ENCODE results near the gene POU2AF2. TPM values are rescaled to one million over a fixed set of nuclear protein-coding genes. Genes with fewer than 3 reads are reported as not detected.
A peak's percentile ranks its signal among the peaks of the same experiment; 100 is the strongest.

POU2AF2 gene
- total and polyA plus RNA-seq, 2 of the 8 experiments (the other 6 are each of a cell fraction or from before 2014, with no cell fraction given): not detected

- H2BK5ac ChIP-seq (ENCODE audit: low read depth, low read length): no peak overlapping the region
- CTCF ChIA-PET (ENCODE audit: partially characterized antibody): interaction anchor here (0.7 to 3.7 kb wide), 26 partner anchors 7 to 814 kb away, joined by 3 to 25 read pairs (median 4); no protein-coding TSS in a partner anchor
- no peak overlapping the region for H3K9ac ChIP-seq (replicated peaks in 1 of 4; ENCODE audit: extremely low read depth in 1 of 4, low read depth in 3 of 4, low read length in 3 of 4)
These were observed 15.4 kb upstream of the POU2AF2 start for GRCh38 chr11:111230122-111230465.

More at GRCh38 chr11:111230122-111230465, 15.4 kb upstream of the POU2AF2 start:
- Histone ChIP-seq H2BK15ac (ENCODE audit: low read length) (no peak overlapping the region), H3K23me2 (ENCODE audit: low read depth, low read length) (no peaks in the 10 kb centered on the region), H4K20me1 (replicated peaks in 1 of 2; ENCODE audit: control insufficient read depth in 1 of 2, insufficient read depth in 2 of 2, low read length in 2 of 2) (no peaks in the 10 kb centered on the region), H3K79me2 (ENCODE audit: control insufficient read depth in 1 of 2, insufficient read depth in 2 of 2, low read length in 2 of 2) (no peaks in the 10 kb centered on the region), H4K8ac (ENCODE audit: extremely low read depth, insufficient read depth, low read length) (no peak overlapping the region), H3K9me3 (ENCODE audit: insufficient read depth in 2 of 2, low read depth in 1 of 2, low read length in 1 of 2) (no peaks in the 10 kb centered on the region), H3K4me3 (ENCODE audit: extremely low read depth in 1 of 4, insufficient read depth in 2 of 4, low read depth in 3 of 4, low read length in 4 of 4) (no peak overlapping the region), H3K14ac (ENCODE audit: insufficient read length) (no peak overlapping the region), H2AFZ (ENCODE audit: low read length) (peak overlapping the region; percentile 97), H3K4ac (replicated peaks; ENCODE audit: insufficient read length, low read depth, low read length) (no peak overlapping the region), H3K4me2 (ENCODE audit: insufficient read depth in 1 of 2, low read depth in 2 of 2, low read length in 2 of 2) (peak overlapping the region in 1 of 2 experiments; percentile 49; a peak in 2 of 4 replicates), H2BK20ac (ENCODE audit: low read length) (peak overlapping the region; percentile 89; the same call in 1 of the 2 replicates), H4K5ac (ENCODE audit: insufficient read length, low read depth, low read length) (no peak overlapping the region), H3K23ac (ENCODE audit: insufficient read length) (no peak overlapping the region), H3K27ac (ENCODE audit: low read depth, low read length) (no peak overlapping the region), H3K27me3 (replicated peaks in 1 of 4; ENCODE audit: control insufficient read depth in 3 of 4, extremely low read depth in 1 of 4, insufficient read depth in 3 of 4, low read length in 3 of 4) (no peaks in the 10 kb centered on the region), H3K56ac (replicated peaks; ENCODE audit: insufficient read length, low read depth, low read length) (no peak overlapping the region), H2AK5ac (ENCODE audit: low read depth, low read length) (no peak overlapping the region), H3K4me1 (replicated peaks in 1 of 4; ENCODE audit: control insufficient read depth in 3 of 4, insufficient read depth in 4 of 4, low read length in 3 of 4) (no peaks in the 10 kb centered on the region), H2BK12ac (ENCODE audit: low read depth, low read length) (no peak overlapping the region), H3K18ac (ENCODE audit: extremely low read depth, low read length) (no peak overlapping the region), H3K79me1 (ENCODE audit: low read depth, low read length) (no peaks in the 10 kb centered on the region), H3K36me3 (ENCODE audit: control insufficient read depth in 2 of 4, insufficient read depth in 4 of 4, low read length in 3 of 4) (no peaks in the 10 kb centered on the region), H2BK120ac (replicated peaks; ENCODE audit: low read depth, low read length) (no peak overlapping the region), H4K91ac (replicated peaks; ENCODE audit: insufficient read length, low read length) (peak overlapping the region; percentile 38)
- DNase-seq (ENCODE audit: low read depth in 1 of 2, low spot score in 2 of 2) (no peak), FAIRE-seq (no peak)
- WGBS, 2 experiments (ENCODE audit: extremely low coverage in 1 of 2, insufficient coverage in 1 of 2, insufficient read length in 1 of 2, insufficient replicate concordance in 2 of 2, low coverage in 1 of 2, low lambda C conversion rate in 2 of 2, missing lambda C conversion rate in 1 of 2): 53% methylated on average over 6 of the region's 6 CpGs; no CpG with 5 or more reads in 1 of the 2 experiments
- TF ChIP-seq TEAD4 (IDR thresholded peaks at IDR 0.05; ENCODE audit: low read depth, low read length): 0 out of 2 replicates have a peak, but pooled peaks have one; percentile 33
- TF ChIP-seq ZNF274 (IDR thresholded peaks at IDR 0.05; ENCODE audit: borderline replicate concordance, extremely low read depth, low read length): no peak
- no peak for TF ChIP-seq NRF1 (IDR thresholded peaks at IDR 0.05; ENCODE audit: low read depth, low read length)
- TF ChIP-seq RAD21 (IDR thresholded peaks at IDR 0.05 in 1 of 2, conservative IDR thresholded peaks at IDR 0.05 in 1 of 2; ENCODE audit: low read depth in 2 of 2, low read length in 2 of 2): no peak
- TF ChIP-seq KDM1A (IDR thresholded peaks at IDR 0.05; ENCODE audit: borderline replicate concordance, low read length): 0 out of 2 replicates have a peak, but pooled peaks have one; percentile 28
- TF ChIP-seq YY1 (IDR thresholded peaks at IDR 0.05; ENCODE audit: low read depth, low read length): no peak
- POLR2A ChIA-PET (ENCODE audit: partially characterized antibody): no interaction called here

Measured in H1 (cell line).